NCI-H187 (cell line): ENCODE measurements around the gene RPL19.
A peak's percentile ranks its signal among the peaks of the same experiment; 100 is the strongest.
"Not testable (repeated sequence)": the region's sequence is repeated elsewhere in the genome, so short reads cannot be mapped to it uniquely, and the experiment has no call there.

Experiments used
- DNase-seq, 2 experiments: peaks; one replicate each; lab custom pipeline; 2025; lab: John Stamatoyannopoulos, UW

The RPL19 gene

GRCh38 chr17:39200070-39200879 is at the start of gene RPL19:
Gene RPL19, plus strand, starts transcription at chr17:39200283. Its CDS starts 62 bp downstream, at chr17:39200345.
- peak; percentile 55 to 94 for DNase-seq

DNA sequence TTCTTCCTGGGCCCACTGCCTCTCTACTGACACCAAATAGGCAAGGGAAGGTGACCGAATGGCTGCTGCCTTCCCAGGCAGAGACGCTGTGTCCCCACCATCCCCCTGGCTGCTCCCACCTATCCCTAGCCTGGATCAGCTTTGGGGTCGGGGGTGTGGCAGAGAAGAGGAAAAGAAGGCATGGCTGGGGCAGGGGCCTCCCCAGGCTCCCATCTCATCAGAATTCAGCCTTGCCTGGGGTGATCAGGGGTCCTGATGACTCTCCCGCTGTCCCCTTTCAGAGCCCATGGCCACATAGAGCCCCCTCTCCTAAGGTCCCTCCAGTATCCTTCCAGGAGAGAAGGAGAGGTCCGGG is 49.3 kb upstream of the RPL19 start:
- DNase-seq = no peak

DNA sequence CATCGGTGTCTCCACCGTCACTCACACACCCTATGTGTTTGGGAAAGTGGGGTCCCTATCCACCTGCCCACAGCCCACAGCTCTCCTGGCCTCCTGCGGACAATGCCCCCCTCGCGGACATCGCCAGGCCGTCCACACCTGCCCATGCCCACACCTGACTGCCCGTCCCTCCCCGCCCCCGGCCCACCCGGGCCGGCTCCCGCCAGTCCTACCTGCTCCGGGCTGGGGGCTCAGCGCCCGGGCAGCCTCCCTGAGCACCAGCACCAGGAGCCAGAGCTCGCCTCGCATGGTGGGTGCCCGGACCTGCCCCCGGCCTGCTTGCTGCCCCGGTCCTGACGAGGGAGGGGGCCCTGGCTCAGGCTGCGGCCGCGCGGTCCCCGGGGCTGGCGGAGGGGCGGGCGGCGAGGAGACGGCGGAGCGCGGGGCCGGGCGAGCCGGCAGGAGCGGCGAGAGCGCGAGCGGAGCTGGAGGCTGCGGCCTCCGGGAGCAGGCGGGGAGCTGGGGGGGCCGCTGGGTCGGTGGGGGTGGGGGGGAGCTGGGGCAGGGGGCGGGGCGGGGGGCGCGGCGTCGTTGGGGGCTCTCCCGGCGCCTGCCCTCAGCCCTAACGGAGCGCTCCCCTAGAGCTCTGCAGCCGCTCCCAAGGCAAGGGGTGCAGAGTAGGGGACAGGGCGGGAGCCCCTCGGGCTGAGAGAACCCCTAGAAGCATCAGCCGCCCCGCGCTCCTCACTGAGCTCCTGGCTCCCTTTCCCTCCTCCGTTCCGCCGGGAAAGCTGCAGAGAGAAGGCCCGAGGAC is 48.7 kb upstream of the RPL19 start, which contains the start of gene PLXDC1:
Gene PLXDC1 (minus strand): TSS at position 488 of the 793 bp plus-strand sequence. CDS start 200 bp downstream, at position 288.
- no peak for DNase-seq

GRCh38 chr17:39151943-39152818 is 47.9 kb upstream of the RPL19 start:
- DNase-seq = no peak

DNA sequence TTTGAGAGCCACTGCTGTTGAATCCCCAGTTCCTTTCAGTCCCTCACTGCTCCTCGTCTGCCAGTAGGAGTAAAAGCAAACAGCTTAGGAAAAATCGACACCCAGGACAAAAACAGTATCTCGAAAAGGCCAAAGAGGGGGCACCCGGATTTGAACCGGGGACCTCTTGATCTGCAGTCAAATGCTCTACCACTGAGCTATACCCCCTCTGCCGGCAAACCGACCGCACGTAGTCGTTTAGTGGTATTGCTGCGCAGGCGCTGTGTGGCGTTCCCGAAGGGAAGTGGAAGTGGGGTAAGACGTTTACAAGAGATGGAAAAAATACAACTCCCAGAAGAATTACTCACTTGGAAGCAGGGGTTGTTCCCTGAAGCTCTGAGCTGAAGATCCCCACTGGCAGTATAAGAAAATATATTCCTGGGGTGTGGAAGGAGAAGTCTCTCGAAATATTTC is 46.5 kb upstream of the RPL19 start:
- peak; percentile 46 to 93 for DNase-seq

- no peak for DNase-seq
Observed at GRCh38 chr17:39155654-39156053, 44.4 kb upstream of the RPL19 start.

DNA sequence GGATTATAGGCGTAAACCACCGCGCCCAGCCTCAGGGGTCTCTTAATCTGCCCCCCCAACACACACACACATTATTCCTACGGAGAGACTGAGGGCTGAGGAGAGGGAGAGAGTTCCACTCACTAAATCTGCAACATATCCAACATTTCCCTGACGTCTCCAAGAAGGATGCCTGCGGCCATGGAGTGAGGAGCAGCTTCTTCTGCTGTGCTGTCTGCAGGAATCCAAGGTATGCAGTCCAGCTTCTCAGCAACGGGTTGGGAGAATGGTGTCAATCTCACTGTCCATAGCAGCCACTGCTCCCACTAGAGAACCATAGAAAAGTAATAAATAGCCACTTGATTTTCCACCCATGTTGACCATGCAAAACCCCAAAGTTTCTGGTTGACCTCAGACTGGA is 43.6 kb upstream of the RPL19 start:
- no peak for DNase-seq

DNA sequence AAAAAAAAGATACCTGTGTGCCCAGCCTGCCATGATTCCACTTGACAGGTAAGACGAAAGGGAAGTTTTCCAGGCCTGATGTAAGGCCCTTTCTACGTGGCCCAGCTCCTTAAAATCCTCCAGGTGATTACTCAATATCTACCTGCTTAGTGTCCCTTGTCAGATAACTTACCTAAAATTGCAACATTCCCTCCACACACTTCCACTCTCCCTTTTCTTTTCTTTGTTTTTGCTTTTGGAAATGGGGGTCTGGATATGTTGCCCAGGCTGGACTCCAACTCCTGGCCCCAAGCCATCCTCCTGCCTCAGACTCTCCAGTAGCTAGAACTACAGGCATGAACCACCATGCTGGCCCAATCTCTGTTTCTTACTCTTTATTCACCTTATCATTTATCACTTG is 41.5 kb upstream of the RPL19 start:
- no peak for DNase-seq

DNA sequence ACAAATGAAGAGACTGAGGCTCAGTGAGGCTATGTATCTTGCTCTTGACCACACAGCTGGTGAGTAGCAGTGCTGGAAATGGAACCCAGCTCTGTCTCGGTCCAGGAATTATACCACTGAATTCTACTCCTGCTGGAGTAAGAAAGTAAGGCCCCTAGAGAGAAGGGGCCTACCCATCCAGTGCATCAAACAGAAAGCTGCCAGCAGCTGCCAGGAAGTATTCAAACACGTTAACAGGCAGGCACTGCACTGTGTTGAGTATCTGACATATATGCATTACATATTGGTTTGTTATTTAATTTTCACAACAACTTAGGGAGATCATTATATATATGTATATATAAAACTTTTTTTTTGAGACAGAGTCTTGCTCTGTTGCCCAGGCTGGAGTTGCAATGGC is 38.1 kb upstream of the RPL19 start:
- DNase-seq = no peak

DNA sequence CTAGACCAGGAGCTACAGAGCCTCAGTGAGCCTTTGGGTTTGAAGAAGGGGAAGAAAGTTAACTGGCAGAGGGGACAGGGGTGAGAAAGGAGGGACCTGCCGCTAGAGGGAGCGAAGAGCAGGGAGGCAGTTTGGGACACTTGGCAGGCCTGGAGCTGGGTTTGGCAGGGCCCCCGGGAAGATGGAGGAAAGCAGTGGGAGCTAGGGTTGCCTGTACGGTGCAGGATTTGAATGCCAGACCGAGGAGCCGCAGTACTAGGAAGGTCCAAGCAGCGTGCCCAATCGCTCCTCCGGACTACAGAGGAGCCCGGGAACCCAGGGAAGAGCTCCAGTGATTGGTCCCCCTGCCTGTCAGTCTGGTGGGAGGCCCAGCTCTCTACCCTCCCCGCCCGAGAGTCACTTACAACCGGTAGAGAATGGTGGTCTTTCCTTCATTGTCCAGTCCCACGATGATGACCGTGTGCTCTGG is 35.4 kb upstream of the RPL19 start:
- peak in 1 of 2 experiments; percentile 11 for DNase-seq

DNA sequence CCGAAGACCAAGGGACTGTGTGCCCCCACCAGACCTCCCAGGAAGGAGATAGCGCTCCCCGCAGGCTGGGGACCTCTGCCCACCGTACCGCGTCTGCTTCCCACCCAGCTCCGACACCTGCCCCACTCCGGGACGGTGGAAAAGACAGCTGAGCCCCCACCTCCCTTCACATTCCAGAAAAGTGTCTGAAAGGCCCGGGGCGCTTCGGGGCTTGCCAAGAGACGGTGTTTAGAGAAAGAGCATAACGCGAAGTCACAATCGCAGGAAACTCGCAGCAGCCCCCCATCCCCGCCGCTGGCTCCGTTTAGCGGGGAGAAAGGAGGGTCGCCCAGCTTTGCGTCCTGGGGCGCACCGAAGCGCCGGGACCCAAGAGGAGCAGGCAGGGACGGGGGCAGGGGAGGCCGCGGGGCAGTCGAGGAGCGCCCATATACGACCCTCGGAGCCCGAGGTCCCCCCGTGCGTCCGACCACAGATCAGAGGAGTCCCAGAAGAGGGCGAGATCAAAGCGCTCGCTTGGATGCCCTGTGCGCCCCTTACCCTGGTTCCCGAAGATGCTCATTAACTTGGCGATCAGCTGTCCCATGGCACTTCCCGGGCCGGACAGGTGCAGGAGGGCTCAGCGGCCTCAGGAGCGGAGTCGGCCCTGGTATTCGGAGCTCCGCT is 34.8 kb upstream of the RPL19 start:
- no peak for DNase-seq

DNA sequence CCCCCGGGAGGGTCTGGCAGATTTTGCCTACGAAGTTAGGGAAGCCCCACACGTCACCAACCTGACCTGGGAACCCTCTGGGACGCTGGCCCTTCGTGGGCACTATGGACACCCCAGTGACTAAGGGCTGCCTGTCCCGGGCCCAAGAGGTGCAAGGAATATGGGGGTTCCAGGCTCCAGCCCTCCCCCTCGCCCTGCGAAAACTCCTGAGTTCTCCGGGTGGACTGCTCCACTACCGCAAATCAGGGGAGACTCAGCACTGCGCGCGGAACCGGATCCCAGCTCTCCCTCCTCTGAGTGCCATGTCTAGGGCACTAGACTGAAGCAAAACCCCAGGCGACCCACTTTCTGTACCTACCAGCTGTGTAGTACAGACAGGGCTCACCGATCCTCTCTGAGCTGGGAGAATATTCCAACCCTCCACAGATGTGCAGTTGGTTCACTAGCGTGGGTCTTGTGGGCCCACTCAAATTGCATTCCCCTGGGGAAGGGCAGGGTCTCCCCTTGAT is 34.2 kb upstream of the RPL19 start, which contains the start of gene ARL5C:
Gene ARL5C (minus strand): TSS at position 321 of the 509 bp plus-strand sequence. CDS start 401 bp downstream, outside the sequence.
- no peak for DNase-seq

DNA sequence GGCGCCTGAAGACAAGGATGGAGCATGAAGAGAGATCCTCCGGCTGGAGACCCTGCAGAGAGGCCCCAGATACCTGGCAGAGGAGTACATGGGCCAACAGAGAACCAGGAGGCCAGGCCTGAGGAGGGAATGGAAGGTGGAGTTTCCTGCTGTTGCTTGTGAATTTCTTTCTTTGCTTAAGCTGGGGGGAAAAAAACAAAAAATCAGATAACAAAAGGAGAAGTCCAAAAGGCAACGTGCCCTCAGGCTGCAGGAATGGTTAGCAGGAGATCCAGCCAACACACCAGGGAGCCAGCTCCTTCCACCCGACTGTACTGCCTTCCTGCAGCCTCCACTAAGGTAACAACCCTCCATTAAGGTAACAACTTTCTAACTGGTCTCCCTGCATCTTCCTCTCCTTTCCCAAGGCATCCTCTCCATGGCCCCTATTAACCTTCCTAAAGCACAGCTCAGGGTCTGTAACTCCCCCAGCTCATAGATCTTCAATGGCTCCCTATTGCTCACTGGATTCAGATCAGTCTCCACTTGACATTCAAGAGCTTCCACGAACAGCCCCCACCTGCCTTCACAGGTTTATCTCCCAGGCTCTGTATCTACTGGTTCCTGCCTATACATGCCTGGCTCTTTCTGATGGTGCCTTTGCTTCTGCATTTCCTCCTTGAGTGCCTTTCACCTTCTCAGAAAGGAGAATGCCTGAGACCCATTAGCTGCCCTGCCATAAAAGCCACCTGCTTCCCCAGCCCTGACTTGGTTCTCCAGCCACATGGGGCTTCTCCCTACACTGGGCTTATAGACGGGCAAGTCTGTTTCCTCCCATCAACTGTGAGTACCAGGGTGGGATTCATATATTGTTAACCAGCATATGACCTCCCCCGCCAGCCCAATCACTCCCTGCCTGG is 33.4 kb upstream of the RPL19 start:
- peak; percentile 13 to 61 for DNase-seq

GRCh38 chr17:39167476-39167875 is 32.6 kb upstream of the RPL19 start:
- DNase-seq = no peak

- not testable (repeated sequence) for DNase-seq
Observed at GRCh38 chr17:39168503-39168902, 31.6 kb upstream of the RPL19 start.

DNA sequence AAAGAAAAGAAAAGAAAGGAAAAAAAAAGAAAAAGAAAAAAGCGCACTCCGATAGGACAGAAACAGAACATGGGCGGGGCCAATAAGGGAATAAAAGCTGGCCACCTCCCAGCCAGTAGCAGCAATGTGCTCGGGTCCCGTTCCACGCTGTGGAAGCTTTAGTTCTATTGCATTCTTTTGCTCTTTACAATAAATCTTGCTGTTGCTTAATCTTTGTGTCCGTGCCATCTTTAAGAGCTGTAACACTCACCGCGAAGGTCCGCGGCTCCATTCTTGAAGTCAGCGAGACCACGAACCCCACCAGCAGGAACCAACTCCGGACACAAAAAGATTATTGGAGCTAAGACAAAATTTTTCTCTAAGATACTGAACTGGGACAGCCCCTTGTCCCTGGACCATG is 31.0 kb upstream of the RPL19 start:
- no peak for DNase-seq

GRCh38 chr17:39169518-39169917 is 30.6 kb upstream of the RPL19 start:
- no peak for DNase-seq

- no peak for DNase-seq
Observed at GRCh38 chr17:39170109-39170508, 30.0 kb upstream of the RPL19 start.

- no peak for DNase-seq
Observed at GRCh38 chr17:39170558-39170957, 29.5 kb upstream of the RPL19 start.

GRCh38 chr17:39171933-39172332 is 28.1 kb upstream of the RPL19 start:
- DNase-seq = no peak
